GM10847 (cell line): Measurements from ENCODE around the gene TRAPPC3L.

ENCODE experiments used
- POLR2A ChIP-seq: IDR thresholded peaks from 2 replicates; pipeline ENCODE4 v1.6.1; 2011; ENCODE audit not compliant: insufficient read length; ENCODE audit errors: extremely low read depth

Gene TRAPPC3L

GRCh38 chr6:116508527-116508926 lies 37.0 kb downstream of the TRAPPC3L start:
- no peak for TF ChIP-seq POLR2A

GRCh38 chr6:116507324-116507723 lies 38.2 kb downstream of the TRAPPC3L start:
- no peak for TF ChIP-seq POLR2A

GRCh38 chr6:116500969-116501433 lies 44.5 kb downstream of the TRAPPC3L start:
- TF ChIP-seq POLR2A, result no peak

DNA sequence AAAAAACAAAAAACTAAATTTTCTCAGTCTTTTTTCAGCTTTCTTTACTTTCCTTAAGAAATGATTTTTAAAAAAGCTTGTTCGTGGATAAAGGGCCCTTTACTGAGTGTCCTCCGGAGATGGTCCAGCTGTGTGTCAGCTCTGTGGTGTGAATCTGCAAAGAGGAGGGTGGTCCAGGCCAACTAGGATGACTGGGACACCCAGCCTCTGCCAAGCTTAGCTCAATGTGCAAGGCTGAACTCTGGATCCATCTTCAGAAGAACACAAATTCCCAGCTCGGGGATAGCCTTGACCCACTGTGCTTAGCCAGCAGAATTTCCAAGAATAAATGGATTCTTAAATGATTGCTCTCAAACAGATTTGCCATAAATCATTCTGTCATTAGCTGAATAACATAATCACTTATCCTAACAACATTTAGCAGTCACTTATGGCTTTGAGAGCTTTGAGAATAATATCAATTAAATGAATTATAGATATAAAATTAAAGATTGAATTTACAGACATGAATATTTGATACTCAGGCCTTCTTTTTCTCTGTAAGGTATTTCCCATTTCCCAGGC lies 48.3 kb downstream of the TRAPPC3L start:
- no peak for TF ChIP-seq POLR2A

GRCh38 chr6:116492331-116493067 lies 53.0 kb downstream of the TRAPPC3L start:
- TF ChIP-seq POLR2A, result no peak

DNA sequence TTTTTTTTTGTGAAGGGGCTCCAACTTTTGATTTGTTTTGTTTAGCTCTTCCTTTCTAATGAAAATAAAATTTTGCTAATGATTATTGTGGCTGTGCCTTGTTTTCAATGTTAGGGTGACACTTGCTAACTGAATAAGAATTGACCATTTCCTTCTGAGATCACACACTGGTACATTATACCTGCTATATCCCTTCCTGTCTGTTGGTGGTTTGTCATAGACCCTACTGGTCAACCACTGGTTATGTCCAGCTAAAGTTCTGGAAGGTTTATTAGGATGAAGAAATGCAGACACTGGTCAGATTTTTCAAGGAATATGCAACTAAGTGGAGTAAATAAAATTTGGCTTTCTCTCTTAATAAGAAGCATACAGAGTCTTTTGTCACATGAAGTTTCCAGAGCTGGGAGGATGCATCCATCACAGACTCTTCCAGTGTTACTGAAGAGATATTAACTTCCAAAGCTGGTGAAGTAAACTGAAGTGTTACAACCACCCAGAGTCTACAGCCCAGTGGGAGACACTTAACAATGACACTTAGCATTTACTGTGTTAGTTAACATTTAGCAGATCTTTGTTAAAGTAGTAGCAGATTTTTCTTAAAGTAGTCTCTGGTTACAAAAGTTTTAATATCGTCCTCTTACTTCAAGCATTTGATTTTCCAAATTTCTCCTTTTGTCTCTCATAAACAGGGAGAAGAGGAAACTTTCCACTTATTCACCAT lies 53.7 kb downstream of the TRAPPC3L start:
- TF ChIP-seq POLR2A, result no peak

DNA sequence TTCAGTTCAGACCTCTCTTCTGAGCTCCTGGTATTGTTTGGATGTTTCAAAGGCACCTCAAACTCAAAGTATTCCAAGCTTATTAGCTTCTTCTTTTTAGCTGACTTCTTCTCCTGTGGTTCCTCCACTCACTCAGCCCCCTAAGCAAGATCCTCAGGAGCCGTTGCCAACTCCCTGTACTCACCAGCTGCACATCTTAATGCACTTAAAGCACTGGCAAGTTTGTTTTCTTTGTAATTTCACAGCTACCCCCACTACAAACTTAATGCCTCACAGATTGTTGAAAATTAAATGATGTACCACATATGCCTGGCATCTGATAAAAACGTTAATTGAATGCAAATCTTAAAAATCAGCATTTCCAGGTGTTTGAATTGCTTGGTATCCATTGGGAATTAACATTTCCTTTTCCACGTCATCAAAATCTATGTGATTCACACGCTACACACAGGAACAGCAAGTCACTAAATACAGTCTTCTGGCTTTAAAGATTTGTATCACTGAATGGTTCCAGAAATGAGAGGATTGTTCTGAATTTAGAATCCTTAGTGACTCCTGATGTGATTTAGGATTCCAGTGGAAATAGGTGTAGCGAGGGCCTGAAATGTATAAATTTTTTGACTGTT lies 59.8 kb downstream of the TRAPPC3L start:
- no peak for TF ChIP-seq POLR2A

DNA sequence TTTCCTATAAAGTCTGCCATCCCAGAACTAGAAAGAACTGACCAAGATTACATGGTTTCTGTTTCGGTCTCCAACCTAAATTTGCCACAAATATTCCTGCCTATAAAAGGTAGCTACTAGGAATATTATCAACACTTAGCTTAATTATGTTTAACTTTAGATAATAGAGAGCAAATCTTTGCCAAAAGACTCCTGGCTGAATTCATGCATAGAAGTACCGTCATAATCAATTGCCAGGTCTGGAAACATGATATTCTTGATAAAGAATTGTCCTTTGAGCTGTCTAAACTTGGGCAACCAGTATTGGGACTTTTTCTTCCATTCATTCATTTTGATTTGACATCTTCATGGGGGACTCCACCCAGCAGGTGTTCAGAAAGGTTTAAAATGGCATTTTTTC lies 61.9 kb downstream of the TRAPPC3L start:
- TF ChIP-seq POLR2A, result no peak

DNA sequence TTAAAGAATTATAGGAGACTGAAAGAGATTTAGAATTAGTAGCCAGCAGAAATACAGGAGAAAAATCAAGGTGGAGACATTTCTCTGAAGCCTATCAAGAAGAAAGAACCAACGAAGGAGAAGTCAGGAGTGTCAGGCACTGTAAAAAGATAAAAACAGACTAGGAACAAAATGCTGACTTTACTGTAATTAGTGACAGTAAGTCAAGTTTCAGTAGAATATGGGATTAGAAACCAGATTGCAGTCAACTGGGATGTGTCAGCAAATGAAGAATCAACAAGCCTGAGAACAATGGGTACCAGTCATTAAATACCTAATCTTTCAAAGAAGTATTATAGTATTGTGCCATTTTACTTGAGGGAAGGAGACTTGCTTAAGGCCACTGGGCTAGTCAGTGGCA lies 62.7 kb downstream of the TRAPPC3L start:
- no peak for TF ChIP-seq POLR2A

GRCh38 chr6:116476002-116476678 lies 69.3 kb downstream of the TRAPPC3L start:
- TF ChIP-seq POLR2A, result no peak

DNA sequence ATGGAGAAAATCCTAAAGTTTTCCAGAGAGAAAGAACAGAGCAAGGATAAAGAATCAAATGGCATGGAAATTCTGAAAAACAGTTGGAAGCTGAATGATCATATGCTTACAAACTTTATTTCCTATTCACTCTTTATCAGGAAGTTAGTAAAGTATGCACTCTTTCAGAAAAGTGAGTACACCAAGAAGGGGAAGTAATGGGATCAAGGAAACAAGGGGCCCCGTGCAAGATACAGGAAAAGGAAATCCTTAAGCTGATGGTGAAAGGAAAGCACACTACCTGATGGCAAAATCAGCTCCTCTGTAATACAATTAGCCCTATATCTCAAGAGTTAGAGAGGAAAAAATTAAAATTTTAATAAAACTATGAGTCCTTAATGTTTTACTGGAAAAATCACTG lies 70.3 kb downstream of the TRAPPC3L start:
- TF ChIP-seq POLR2A, result no peak

- no peak for TF ChIP-seq POLR2A
Measured at GRCh38 chr6:116472706-116473105, 72.8 kb downstream of the TRAPPC3L start.

DNA sequence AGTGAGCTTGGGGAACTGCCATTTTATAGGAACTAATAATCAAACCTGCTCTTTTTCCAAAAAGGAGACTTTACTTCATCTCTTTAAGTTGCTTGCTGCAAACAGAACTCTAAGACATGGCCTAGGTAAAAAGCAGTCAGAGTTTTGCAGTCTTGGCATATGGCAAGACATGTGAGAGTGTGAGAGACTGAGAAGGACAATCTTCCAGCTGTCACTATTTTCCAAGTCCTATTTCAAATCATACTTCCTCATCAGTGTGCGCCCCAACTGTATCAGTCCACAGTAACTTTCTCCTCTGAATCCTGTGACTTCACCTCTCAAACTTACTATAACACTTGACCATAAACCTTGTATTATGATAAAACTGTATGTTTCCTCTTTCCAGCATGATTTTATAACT lies 74.0 kb downstream of the TRAPPC3L start:
- no peak for TF ChIP-seq POLR2A

DNA sequence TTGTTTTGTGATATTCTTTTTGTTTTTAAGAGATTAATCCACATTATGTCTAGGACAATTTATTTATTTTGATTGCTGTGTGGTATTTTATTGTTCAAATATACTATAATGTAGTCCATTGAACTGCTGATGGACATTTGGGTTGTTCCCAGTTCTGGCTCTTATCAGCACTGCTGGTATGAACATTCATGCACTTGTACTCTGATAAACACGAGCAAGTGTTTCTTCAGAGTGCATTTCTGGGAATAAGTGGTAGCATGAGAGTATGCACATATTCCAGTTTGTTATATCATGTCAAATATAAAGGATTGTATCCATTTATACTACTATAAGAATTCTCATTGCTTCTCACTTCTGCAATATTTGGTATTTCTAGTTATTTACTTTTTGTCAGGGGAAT lies 77.2 kb downstream of the TRAPPC3L start:
- TF ChIP-seq POLR2A, result no peak

GRCh38 chr6:116467514-116467913 lies 78.0 kb downstream of the TRAPPC3L start:
- no peak for TF ChIP-seq POLR2A
